ENCODE measurements around the gene ME2.
"Not testable (repeated sequence)": the region's sequence is repeated elsewhere in the genome, so short reads cannot be mapped to it uniquely, and the experiment has no call there.

ME2 gene

DNA sequence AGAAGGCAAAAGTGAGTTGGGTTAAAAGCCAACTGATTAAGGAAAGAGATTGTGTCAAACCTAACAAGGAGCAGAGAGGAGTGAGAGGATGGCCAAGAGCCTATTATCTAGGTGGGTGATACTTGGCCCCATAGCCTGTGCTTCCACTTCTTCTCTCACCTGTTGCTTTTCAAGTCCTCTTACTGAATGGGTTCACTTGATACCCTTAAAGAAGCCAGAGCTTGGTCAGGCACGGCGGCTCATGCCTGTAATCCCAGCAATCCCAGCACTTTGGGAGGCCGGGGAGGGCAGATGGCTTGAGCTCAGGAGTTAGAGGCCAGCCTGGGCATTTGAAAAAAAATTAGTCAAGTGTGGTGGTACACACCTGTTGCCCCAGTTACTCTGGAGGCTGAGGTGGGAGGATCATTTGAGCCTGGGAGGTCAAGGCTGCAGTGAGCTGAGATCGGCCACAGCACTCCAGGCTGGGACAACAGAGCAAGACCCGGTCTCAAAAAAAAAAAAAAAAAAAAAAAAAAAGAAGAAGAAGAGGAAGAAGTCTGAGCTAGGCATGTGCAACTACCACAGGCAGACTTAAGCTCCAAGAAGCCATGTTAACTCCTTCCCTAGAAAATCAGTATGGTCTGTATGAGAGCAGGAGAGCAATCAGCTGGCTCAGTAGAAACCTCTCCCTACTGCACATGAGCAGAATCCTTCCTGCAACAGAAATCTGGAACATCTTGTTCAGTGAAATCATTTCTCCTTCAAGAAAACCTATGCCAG lies 28.4 kb upstream of the ME2 start:
- Mint-ChIP-seq H3K9me3 (ENCODE audit: low read depth) (peaks cover 10% of the 10 kb centered on the region), H3K27ac (no peak overlapping the region), H3K27me3 (peaks cover 3% of the 10 kb centered on the region), H3K4me3 (no peak overlapping the region), H3K4me1 (ENCODE audit: low read depth) (no peaks in the 10 kb centered on the region), H3K36me3 (peaks cover 7% of the 10 kb centered on the region)

DNA sequence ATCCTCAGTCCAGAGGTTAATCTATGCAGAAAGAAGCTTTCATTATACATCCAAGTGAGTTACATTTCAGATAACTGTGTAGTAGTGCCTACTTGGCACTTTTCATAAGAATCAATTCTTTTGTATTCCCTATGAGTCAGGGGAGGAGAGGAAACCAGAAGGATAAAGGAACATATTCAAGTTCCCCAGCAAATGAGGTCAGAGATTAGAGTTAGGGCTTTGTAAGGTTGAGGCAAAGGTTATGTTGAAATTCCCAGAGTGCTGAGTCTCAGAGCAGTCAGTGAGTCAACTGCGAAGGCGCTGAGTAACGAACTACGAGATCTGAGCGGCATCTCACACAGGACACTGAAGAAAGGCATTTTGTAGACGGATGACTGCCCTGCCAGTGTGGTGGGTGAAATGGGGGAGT lies 25.1 kb upstream of the ME2 start:
- Mint-ChIP-seq H3K36me3 (peaks cover 7% of the 10 kb centered on the region), H3K9me3 (ENCODE audit: low read depth) (peaks cover 10% of the 10 kb centered on the region), H3K27me3 (peaks cover 3% of the 10 kb centered on the region), H3K27ac (no peak overlapping the region), H3K4me3 (no peak overlapping the region), H3K4me1 (ENCODE audit: low read depth) (no peaks in the 10 kb centered on the region)

DNA sequence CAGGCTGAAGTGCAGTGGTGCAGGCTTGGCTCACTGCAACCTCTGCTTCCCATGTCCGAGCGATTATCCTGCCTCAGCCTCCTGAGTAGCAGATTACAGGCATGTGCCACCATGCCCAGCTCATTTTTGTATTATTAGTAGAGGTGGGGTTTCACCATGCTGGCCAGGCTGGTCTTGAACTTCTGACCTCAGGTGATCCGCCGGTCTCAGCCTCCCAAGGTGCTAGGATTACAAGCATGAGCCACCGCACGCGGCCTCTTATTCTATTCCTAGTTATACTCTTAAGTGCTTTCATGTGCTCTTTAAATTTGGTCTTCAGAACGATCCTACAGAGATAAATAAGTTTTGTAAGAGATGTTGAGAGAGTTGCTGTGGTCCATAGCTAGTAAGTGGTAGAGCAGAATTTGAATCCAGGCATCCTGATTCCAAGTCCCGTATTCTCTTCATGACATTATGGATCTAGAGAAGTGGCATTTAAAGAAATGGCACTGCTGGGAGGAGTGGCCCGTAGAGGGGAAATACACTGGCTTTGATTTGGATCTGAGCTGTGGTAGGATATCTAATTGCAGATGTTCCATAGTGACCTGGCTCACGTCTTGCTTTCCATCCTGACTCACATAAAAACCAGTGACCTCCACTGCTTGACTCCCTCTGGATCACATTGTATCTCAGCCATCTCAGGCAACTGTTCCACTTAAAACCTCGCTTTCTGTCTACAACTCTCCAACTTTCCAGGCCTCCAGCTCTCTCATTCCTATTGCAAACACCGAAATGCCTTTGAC lies 22.8 kb upstream of the ME2 start:
- peaks cover 10% of the 10 kb centered on the region for H3K9me3 Mint-ChIP-seq (ENCODE audit: low read depth)
- H3K36me3 Mint-ChIP-seq, result peaks cover 7% of the 10 kb centered on the region
- H3K27me3 Mint-ChIP-seq, result peaks cover 6% of the 10 kb centered on the region
- H3K27ac Mint-ChIP-seq, result no peak overlapping the region
- no peak overlapping the region for H3K4me3 Mint-ChIP-seq
- H3K4me1 Mint-ChIP-seq (ENCODE audit: low read depth), result no peaks in the 10 kb centered on the region

DNA sequence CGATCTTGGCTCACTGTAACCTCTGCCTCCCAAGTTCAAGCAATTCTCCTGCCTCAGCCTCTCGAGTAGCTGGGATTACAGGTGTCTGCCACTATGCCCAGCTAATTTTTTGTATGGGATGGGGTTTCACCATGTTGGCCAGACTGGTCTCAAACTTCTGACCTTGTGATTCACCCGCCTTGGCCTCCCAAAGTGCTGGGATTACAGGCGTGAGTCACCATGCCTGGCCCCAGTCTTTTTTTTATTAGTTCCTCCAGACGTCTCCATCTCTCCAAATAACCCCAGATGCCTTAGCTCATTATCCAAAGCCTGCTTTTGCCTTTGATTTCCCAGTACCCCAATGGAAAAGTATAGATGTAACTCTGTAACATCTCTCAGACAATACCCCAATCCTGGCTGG lies 21.8 kb upstream of the ME2 start:
- H3K27me3 Mint-ChIP-seq, H3K4me3 Mint-ChIP-seq: not testable (repeated sequence)

DNA sequence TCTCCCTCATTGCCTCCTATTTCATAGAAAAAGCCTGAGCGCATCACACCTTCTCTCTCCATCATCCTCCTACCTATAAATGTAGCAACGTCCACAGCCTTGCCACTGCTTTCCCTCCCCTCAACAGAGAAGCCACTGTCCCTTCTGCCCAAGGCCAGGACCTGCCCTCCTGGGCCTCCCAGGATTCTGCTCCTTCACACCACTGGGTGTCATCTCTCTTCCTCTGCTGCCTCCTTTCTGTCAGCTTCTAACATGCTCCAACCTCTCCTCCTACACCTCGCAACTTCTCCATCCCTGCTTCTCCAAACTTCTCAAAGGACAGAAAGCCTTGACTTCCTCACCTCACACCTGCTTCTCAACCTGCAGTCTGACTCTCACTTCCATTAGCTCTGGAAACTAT lies 21.2 kb upstream of the ME2 start:
- H3K4me1 Mint-ChIP-seq (ENCODE audit: low read depth), result no peaks in the 10 kb centered on the region
- no peak overlapping the region for H3K27ac Mint-ChIP-seq
- H3K9me3 Mint-ChIP-seq (ENCODE audit: low read depth), result peaks cover 10% of the 10 kb centered on the region
- H3K27me3 Mint-ChIP-seq, result peaks cover 6% of the 10 kb centered on the region
- peaks cover 7% of the 10 kb centered on the region for H3K36me3 Mint-ChIP-seq
- no peak overlapping the region for H3K4me3 Mint-ChIP-seq

More for the DNA sequence above, 21.8 kb upstream of the ME2 start:
- H3K36me3 Mint-ChIP-seq; H3K4me1 Mint-ChIP-seq (ENCODE audit: low read depth); H3K27ac Mint-ChIP-seq: not testable (repeated sequence)
- peaks cover 10% of the 10 kb centered on the region for H3K9me3 Mint-ChIP-seq (ENCODE audit: low read depth)

DNA sequence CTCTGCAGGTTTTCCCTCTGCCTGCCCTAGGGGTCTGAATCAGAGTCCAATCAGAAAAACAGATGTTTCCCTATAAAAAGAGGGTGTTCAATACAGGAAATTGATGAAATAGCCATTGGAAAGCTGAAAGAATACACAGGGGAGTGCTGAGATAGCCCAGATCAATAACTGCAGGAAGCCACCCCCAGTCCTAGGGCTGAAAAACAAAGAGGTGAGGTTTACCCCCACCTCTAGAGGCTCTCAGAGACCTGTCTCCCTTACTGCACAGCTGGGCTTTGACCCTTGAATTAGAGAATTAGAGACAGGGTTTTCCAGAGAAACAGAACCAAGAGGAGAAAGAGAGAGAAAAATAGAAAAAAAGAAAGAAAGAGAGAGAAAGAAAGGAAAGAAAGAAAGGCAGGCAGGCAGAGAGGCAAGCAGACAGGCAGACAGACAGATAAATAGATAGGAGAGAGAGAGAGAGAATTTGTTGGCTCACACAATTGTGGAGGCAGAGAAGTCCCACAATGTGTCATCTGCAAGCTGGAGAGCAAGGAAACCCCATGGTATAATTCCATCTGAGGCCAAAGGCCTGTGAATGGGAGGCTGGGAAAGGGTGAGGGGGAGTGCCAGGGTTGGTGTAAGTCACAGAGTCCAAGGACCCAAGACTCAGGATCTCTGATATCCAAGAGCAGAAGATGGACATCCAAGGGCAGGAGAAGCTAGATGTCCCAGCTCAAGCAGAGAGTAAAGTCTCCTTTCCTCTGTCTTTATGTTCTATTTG lies 18.9 kb upstream of the ME2 start:
- H3K4me1 Mint-ChIP-seq (ENCODE audit: low read depth), result no peaks in the 10 kb centered on the region
- H3K9me3 Mint-ChIP-seq (ENCODE audit: low read depth), result no peaks in the 10 kb centered on the region
- no peak overlapping the region for H3K4me3 Mint-ChIP-seq
- H3K27me3 Mint-ChIP-seq, result peaks cover 3% of the 10 kb centered on the region
- no peak overlapping the region for H3K27ac Mint-ChIP-seq
- no peaks in the 10 kb centered on the region for H3K36me3 Mint-ChIP-seq

DNA sequence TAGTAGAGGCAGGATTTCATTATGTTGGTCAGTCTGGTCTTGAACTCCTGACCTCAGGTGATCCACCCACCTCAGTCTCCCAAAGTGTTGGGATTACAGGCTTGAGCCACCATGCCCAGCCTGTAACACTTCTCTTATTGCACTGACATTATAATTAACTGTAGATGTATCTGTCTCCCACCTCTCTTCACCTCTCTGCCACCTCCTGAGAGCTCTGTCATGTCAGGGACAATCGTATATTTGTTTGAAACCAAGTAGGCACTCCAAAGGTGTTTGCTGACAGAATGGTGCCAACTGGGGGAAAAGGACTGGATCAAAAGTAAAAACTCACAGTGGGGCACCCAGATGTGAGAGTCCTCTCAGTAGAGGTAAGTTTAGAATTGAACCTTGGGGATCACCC lies 17.3 kb upstream of the ME2 start:
- H3K9me3 Mint-ChIP-seq (ENCODE audit: low read depth), result no peaks in the 10 kb centered on the region
- H3K36me3 Mint-ChIP-seq, result no peaks in the 10 kb centered on the region
- no peak overlapping the region for H3K27ac Mint-ChIP-seq
- H3K4me1 Mint-ChIP-seq (ENCODE audit: low read depth), result no peaks in the 10 kb centered on the region
- H3K4me3 Mint-ChIP-seq, result no peak overlapping the region
- peaks cover 3% of the 10 kb centered on the region for H3K27me3 Mint-ChIP-seq

DNA sequence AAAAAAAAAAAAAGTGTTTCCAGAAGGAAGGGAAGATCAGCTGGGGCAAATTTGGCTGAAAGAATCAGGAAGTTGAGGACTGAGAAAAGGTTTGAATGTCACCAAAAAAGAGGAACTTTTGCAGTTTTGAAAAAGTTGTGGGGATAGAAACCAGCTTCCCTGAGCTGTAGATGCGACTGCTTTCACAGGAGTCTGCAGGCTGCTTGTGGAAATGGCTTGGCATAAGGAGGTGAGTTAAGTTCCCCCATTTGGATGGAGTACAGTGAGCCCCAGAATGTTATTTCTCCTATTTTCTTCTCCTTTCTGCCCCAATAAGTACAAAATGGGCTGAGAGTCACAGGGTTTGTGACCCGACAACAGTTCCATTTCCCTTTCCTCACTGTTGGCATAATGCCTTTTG lies 16.5 kb upstream of the ME2 start:
- no peak overlapping the region for H3K27ac Mint-ChIP-seq
- no peak overlapping the region for H3K4me3 Mint-ChIP-seq
- H3K9me3 Mint-ChIP-seq (ENCODE audit: low read depth), result no peaks in the 10 kb centered on the region
- no peaks in the 10 kb centered on the region for H3K4me1 Mint-ChIP-seq (ENCODE audit: low read depth)
- peaks cover 3% of the 10 kb centered on the region for H3K27me3 Mint-ChIP-seq
- no peaks in the 10 kb centered on the region for H3K36me3 Mint-ChIP-seq

DNA sequence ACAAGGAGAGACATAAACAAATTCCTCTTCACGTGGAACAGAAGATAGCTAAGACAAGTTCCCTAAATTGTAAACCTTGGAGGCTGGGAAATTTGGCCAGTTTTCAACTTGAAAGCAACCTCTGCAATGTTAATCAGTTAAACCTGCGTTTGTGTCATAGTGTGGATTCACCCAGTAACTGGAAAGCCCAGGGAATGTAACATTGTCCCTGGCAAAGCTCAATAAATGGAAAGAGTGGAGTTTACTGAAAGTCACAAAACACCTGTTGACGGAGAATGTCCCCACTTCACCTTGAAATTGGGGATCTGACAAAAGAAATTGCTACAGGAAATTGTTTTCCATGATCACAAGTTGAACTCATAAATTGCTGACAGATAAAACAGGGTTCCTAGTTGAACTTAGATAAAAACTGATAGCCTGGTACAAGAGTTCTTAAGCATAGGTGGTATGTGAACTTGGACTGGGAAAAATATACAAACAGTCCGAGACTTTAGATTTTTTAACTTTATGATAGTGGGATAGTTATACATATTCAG lies 15.0 kb upstream of the ME2 start:
- H3K27ac Mint-ChIP-seq, result no peak overlapping the region
- no peak overlapping the region for H3K4me3 Mint-ChIP-seq
- H3K4me1 Mint-ChIP-seq (ENCODE audit: low read depth), result no peaks in the 10 kb centered on the region
- H3K9me3 Mint-ChIP-seq (ENCODE audit: low read depth), result no peaks in the 10 kb centered on the region
- H3K36me3 Mint-ChIP-seq, result no peaks in the 10 kb centered on the region
- H3K27me3 Mint-ChIP-seq, result peaks cover 3% of the 10 kb centered on the region

DNA sequence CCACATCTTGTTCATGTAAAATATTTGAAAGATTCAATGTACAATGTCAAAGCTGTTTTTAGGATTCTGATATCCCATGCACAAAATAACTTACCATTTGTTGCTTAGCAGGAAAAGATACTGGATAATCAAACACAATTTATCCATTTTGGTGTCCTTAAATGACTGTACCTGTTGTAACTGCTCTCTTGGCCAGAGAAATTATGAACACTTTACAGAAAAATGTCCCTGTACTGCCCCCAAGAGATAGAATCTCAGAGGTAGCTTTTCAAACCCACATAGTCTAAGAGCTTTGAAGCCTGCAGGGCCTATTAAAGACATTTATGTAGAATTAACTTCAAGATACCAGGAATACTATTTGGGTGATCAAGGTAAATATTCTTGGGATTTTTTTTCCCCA lies 12.2 kb upstream of the ME2 start:
- H3K4me1 Mint-ChIP-seq (ENCODE audit: low read depth), result no peaks in the 10 kb centered on the region
- no peaks in the 10 kb centered on the region for H3K36me3 Mint-ChIP-seq
- H3K27me3 Mint-ChIP-seq, result no peaks in the 10 kb centered on the region
- H3K4me3 Mint-ChIP-seq, result no peak overlapping the region
- no peaks in the 10 kb centered on the region for H3K9me3 Mint-ChIP-seq (ENCODE audit: low read depth)
- no peak overlapping the region for H3K27ac Mint-ChIP-seq

DNA sequence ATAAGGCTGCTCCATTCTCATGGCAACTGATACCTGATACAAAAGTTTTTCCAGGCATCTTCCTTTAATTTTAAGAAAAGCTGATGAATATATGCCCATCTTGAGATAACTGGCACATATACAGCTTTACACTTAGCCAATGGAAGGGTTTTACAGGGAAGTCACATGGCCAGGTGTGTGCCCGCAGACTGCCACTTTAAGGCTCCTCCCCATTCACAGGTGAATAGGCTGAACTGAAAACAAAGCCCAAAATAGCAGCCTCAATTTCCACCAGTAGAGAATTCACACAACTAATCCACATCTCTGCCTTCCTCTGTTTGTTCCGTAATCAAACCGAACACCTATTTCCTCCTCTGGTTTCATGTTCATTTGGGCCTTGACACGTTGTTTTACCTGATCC lies 9.8 kb upstream of the ME2 start:
- no peaks in the 10 kb centered on the region for H3K9me3 Mint-ChIP-seq (ENCODE audit: low read depth)
- no peak overlapping the region for H3K4me3 Mint-ChIP-seq
- no peaks in the 10 kb centered on the region for H3K36me3 Mint-ChIP-seq
- H3K4me1 Mint-ChIP-seq (ENCODE audit: low read depth), result no peaks in the 10 kb centered on the region
- peaks cover 4% of the 10 kb centered on the region for H3K27me3 Mint-ChIP-seq
- H3K27ac Mint-ChIP-seq, result no peak overlapping the region

DNA sequence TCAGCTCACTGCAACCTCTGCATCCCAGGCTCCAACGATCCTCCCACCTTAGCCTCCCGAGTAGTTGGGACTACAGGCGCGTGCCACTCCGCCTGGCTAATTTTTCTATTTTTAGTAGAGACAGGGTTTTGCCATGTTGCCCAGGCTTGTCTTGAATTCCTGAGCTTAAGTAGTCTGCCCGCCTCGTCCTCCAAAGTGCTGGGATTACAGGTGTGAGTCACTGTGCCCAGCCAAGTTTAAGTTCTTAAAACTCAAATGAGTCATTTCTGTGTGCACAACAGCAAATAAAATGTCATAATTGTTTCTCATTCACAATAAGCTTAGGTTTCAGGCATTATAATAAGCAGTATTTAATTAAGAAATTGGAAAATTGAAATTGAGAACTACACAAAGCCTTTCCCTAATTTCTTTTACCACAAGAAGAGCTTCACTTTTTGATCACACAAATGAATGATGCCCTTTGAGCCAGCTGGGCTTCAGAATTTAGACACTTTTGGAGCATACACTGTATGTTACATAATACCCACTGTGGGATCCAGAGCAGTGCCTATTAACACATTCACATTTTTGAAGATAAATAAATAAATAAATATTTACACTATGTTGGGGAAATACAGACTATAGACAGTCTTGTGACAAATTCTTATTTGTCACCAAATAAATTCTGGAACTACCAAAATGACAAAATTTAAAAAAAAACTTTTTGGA lies 8.6 kb upstream of the ME2 start:
- H3K9me3 Mint-ChIP-seq (ENCODE audit: low read depth), result no peaks in the 10 kb centered on the region
- peaks cover 4% of the 10 kb centered on the region for H3K27me3 Mint-ChIP-seq
- no peak overlapping the region for H3K27ac Mint-ChIP-seq
- H3K4me3 Mint-ChIP-seq, result no peak overlapping the region
- H3K4me1 Mint-ChIP-seq (ENCODE audit: low read depth), result no peaks in the 10 kb centered on the region
- no peaks in the 10 kb centered on the region for H3K36me3 Mint-ChIP-seq

DNA sequence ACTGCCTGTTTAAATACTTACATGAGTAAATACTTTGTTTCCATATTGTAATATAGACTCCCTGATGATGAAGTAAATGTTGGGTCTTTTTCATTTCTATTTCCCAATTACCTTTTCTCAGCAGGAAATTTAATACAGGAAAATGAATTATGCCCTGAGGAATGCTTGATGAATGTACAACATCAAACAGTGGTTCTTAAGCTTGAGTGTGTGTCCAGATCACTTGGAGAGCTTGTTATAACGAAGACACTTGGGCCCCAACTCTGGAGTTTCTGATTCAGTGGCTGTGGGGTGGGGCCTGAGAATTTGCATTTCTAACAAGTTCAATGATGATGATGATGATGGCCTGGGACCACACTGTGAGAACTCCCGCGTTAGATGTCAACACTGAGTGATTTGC lies 7.1 kb upstream of the ME2 start:
- Mint-ChIP-seq H3K4me1 (ENCODE audit: low read depth) (no peaks in the 10 kb centered on the region), H3K4me3 (no peak overlapping the region), H3K9me3 (ENCODE audit: low read depth) (no peaks in the 10 kb centered on the region), H3K27ac (no peak overlapping the region), H3K36me3 (no peaks in the 10 kb centered on the region), H3K27me3 (peaks cover 4% of the 10 kb centered on the region)

DNA sequence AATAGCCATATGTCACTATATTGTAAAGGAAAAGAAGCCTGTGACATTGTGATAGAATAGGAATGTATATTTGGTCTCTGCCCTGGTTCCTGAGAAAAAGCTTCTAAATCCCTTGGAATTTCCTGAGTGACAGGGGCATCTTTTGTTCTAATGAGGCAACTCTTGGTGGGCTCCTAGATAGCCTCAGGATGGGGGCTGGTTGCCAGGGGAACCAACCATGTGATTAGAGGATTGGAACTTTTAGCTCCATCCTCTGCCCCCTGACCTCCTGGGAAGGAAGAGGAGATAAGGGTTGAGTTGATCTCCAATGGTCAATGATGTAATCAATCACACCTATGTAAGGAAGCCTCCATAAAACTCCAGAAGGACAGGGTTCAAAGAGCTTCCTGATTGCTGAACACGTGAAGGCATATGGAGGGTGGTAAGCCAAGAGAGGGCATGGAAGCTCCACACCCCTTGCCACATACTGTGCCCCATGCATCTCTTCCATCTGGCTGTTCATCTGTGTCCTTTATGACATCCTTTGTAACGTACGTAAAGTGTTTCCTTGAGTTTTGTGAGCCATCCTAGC lies 2.9 kb upstream of the ME2 start:
- Mint-ChIP-seq H3K4me1 (ENCODE audit: low read depth) (peaks cover 18% of the 10 kb centered on the region), H3K27ac (no peak overlapping the region), H3K9me3 (ENCODE audit: low read depth) (no peaks in the 10 kb centered on the region)

More for the DNA sequence above, 2.9 kb upstream of the ME2 start:
- Mint-ChIP-seq H3K36me3 (no peaks in the 10 kb centered on the region), H3K4me3 (no peak overlapping the region), H3K27me3 (peaks cover 4% of the 10 kb centered on the region)

Measured in activated naive CD8-positive, alpha-beta T cell (primary cell).